GM12891 (cell line): ENCODE data around the gene PSME3IP1.

ENCODE experiments used
- POLR2AphosphoS5 ChIP-seq: IDR thresholded peaks from 2 replicates; pipeline ENCODE4 v1.6.1; 2011; ENCODE audit warnings: low read depth, low read length, control low read depth
- SPI1 ChIP-seq: IDR thresholded peaks from 2 replicates; pipeline ENCODE4 v1.6.1; 2011; ENCODE audit warnings: low read depth, low read length, control low read depth
- TAF1 ChIP-seq: IDR thresholded peaks from 2 replicates; pipeline ENCODE4 v1.6.1; 2011; ENCODE audit warnings: low read depth, low read length, control low read depth

GRCh38 chr16:57137566-57138273 is 48.1 kb downstream of the PSME3IP1 start:
- TF ChIP-seq TAF1 (no peak), POLR2AphosphoS5 (no peak), SPI1 (no peak)
